HEK293T (cell line): ENCODE data around the gene RMP24.

Experiments used
- CTBP1 ChIP-seq: fragments of 450-650 bp; IDR thresholded peaks from 2 replicates; pipeline ENCODE4 v1.6.1; 2016; ENCODE audit warnings: borderline replicate concordance
- FOXK2 ChIP-seq: fragments of 450-650 bp; IDR thresholded peaks from 2 replicates; pipeline ENCODE4 v1.6.1; 2016; ENCODE audit warnings: mild to moderate bottlenecking
- SUZ12 ChIP-seq: fragments of 450-650 bp; IDR thresholded peaks from 2 replicates; pipeline ENCODE4 v1.6.1; 2016; ENCODE audit warnings: mild to moderate bottlenecking

- TF ChIP-seq CTBP1 (no peak), SUZ12 (no peak), FOXK2 (no peak)
Measured at GRCh38 chr18:35934891-35935290, 37.6 kb upstream of the RMP24 start.
